Nephron progenitor cell (in vitro differentiated cells): ENCODE results near the gene SELENOV.

ENCODE experiments used
- DNase-seq: peaks from one replicate; pipeline ENCODE4 v3.0.0; 2021
- H3K27ac Mint-ChIP-seq: 2 replicates; pipeline ENCODE4 v1.8.0; 2021; ENCODE audit warnings: mild to moderate bottlenecking, moderate library complexity, mixed read lengths
- H3K27me3 Mint-ChIP-seq: 2 replicates; pipeline ENCODE4 v1.8.0; 2021; ENCODE audit warnings: mild to moderate bottlenecking, low read depth, mixed read lengths; ENCODE audit not compliant: poor library complexity
- H3K36me3 Mint-ChIP-seq: 2 replicates; pipeline ENCODE4 v1.8.0; 2021; ENCODE audit warnings: low read depth, mixed read lengths
- H3K4me1 Mint-ChIP-seq: 2 replicates; pipeline ENCODE4 v1.8.0; 2021; ENCODE audit warnings: mixed read lengths
- H3K4me3 Mint-ChIP-seq: 2 replicates; pipeline ENCODE4 v1.8.0; 2021; ENCODE audit warnings: mild to moderate bottlenecking, moderate library complexity, mixed read lengths
- H3K9me3 Mint-ChIP-seq: 2 replicates; pipeline ENCODE4 v1.8.0; 2021; ENCODE audit warnings: mild to moderate bottlenecking, moderate library complexity, mixed read lengths
- TF ChIP-seq, protein P1 (sequence below): fragments of 200-600 bp; sonication (generic); IDR thresholded peaks from 2 replicates; pipeline ENCODE4 v1.5.0; 2021; ENCODE audit warnings: antibody characterized with exemption

SELENOV gene, protein sequence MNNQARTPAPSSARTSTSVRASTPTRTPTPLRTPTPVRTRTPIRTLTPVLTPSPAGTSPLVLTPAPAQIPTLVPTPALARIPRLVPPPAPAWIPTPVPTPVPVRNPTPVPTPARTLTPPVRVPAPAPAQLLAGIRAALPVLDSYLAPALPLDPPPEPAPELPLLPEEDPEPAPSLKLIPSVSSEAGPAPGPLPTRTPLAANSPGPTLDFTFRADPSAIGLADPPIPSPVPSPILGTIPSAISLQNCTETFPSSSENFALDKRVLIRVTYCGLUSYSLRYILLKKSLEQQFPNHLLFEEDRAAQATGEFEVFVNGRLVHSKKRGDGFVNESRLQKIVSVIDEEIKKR

DNA sequence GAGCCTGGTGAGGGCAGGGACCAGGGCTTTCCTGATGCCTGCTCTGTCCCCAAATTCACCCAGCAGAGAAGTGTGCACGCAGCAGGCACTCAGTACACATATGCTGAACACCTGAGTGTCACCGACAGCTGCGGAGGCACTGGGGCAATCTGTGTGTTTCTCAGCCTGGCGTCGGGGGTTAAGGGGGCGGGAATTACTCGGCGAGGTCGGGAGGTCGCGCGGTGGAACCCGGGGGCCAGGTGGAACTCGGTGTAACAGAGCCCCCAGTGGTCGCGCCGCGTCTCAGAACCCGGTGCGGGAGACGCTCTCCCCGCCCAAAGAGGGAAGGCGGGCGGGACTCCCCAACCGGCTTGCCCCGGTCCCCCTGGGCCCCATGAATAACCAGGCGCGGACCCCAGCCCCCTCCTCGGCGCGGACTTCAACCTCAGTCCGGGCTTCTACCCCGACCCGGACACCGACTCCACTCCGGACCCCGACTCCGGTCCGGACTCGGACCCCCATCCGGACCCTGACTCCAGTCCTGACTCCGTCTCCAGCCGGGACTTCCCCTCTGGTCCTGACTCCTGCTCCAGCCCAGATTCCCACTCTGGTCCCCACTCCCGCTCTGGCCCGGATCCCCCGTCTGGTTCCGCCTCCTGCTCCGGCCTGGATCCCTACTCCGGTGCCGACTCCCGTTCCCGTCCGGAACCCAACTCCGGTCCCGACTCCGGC lies at the start of gene SELENOV:
TSS of gene SELENOV (plus strand) at position 300 of the 711 bp plus-strand sequence. CDS start at position 374, 74 bp downstream.
- Mint-ChIP-seq H3K27ac (peak within 1 kb of the TSS; percentile 48), H3K4me1 (peaks cover 42% of the 10 kb centered on the region), H3K27me3 (peaks cover 27% of the 10 kb centered on the region), H3K4me3 (peak within 1 kb of the TSS; percentile 86), H3K36me3 (peaks cover 5% of the 10 kb centered on the region), H3K9me3 (no peaks in the 10 kb centered on the region)
- TF ChIP-seq, protein P1, sequence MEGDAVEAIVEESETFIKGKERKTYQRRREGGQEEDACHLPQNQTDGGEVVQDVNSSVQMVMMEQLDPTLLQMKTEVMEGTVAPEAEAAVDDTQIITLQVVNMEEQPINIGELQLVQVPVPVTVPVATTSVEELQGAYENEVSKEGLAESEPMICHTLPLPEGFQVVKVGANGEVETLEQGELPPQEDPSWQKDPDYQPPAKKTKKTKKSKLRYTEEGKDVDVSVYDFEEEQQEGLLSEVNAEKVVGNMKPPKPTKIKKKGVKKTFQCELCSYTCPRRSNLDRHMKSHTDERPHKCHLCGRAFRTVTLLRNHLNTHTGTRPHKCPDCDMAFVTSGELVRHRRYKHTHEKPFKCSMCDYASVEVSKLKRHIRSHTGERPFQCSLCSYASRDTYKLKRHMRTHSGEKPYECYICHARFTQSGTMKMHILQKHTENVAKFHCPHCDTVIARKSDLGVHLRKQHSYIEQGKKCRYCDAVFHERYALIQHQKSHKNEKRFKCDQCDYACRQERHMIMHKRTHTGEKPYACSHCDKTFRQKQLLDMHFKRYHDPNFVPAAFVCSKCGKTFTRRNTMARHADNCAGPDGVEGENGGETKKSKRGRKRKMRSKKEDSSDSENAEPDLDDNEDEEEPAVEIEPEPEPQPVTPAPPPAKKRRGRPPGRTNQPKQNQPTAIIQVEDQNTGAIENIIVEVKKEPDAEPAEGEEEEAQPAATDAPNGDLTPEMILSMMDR: peak; percentile 34
- DNase-seq: peak; percentile 72

DNA sequence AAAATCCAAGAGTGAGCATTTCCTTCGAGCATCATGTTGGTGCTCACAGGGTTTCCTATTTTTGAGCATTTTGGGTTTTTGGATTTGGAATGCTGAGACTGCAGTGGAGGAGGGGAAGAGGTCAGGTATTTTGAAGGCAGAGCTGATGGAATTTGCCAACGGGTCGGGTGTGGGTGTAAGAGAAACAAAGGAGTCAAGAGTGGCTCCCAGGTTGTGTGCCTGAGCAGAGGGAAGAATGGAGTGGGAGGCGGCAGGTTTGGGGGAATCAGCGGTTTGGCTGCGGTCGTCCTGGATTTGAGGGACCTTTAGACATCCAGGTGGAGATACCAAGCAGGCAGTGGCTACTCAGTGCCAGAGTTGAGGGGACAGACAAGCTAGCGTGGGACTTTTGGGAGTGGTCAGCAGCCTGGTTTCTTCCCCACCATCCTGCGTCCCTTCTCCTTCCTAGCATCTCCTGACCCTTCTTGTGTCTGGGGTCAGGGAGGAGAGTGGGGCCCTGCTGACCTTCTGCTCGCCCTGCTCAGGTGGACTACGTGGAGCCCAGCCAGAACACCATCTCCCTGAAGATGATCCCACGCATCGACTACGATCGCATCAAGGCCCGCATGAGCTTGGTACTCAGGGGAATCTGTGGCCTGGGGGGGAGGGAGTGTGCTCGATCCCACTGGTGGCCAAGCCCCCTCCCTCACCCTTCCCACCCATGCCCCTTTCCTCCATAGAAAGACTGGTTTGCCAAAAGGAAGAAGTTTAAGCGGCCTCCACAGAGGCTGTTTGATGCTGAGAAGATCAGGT lies 48.8 kb upstream of the SELENOV start:
- Mint-ChIP-seq H3K27ac (peak overlapping the region; percentile 49), H3K4me1 (no peaks in the 10 kb centered on the region), H3K36me3 (peaks cover 76% of the 10 kb centered on the region), H3K4me3 (no peak overlapping the region), H3K9me3 (no peaks in the 10 kb centered on the region), H3K27me3 (no peaks in the 10 kb centered on the region)
- DNase-seq: no peak
- TF ChIP-seq, protein P1: no peak

DNA sequence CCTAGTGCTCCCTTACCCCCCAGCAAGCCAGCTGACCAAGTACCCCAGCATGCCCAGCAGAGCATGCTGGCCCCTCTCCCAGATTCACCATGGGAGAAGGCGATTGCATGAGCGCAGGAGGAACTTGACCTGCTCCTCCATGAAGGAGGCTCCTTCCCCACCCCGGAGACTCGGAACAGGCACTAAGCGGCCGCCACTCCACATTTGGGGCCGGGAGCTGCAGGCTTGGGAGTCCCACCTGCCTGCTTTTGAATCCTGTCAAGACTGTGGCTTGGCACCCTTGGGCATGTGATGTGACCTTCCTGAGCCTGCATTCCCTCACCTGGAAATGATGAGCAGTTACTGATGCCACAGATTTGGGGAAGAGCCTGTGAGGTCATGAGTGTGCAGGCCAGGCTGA lies 47.0 kb upstream of the SELENOV start:
- Mint-ChIP-seq H3K36me3 (peaks cover 76% of the 10 kb centered on the region), H3K4me1 (no peaks in the 10 kb centered on the region), H3K4me3 (no peak overlapping the region), H3K27me3 (no peaks in the 10 kb centered on the region), H3K9me3 (no peaks in the 10 kb centered on the region), H3K27ac (no peak overlapping the region)
- TF ChIP-seq, protein P1: no peak
- no peak for DNase-seq

DNA sequence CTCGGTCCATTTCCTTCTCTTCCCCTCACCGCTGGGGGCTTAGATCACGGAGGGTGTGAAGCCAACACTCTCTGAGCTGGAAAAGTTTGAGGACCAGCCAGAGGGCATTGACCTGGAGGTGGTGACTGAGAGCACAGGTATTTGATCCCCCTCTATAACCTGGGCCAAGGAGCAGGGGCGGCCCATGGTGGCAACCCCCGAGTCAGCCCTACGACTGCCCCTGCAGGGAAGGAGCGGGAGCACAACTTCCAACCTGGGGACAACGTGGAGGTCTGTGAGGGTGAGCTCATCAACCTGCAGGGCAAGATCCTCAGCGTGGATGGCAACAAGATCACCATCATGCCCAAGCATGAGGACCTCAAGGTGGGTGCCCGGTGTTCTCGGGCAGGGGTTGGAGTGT lies 45.9 kb upstream of the SELENOV start:
- no peak overlapping the region for H3K27ac Mint-ChIP-seq

DNA sequence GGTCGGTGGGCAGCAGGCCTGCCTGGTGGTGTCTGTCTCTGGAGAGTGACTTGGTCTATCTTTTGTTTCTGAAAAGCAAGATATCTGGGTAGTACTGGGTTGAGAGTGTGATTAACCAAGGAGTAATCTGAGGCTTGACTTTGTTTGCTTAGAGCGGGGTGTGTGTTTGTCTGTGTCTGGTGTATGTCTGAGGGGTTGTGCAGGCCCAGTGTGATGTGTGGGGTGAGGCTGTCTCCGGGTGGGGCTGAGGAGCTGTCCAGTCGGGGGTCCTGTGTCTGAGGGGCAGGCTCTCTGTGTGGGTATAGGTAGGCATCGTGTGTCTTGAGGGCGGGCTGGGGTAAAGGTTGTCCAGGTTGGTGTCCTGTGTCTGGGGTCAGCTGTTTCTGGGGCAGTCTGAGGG lies 45.4 kb upstream of the SELENOV start:
- H3K27me3 Mint-ChIP-seq: no peaks in the 10 kb centered on the region
- TF ChIP-seq, protein P1: no peak
- H3K4me1 Mint-ChIP-seq: no peaks in the 10 kb centered on the region
- peak overlapping the region; percentile 70 for H3K27ac Mint-ChIP-seq
- DNase-seq: no peak
- H3K4me3 Mint-ChIP-seq: no peak overlapping the region
- H3K9me3 Mint-ChIP-seq: no peaks in the 10 kb centered on the region
- H3K36me3 Mint-ChIP-seq: peaks cover 70% of the 10 kb centered on the region

More for the DNA sequence above, 45.9 kb upstream of the SELENOV start:
- no peak overlapping the region for H3K4me3 Mint-ChIP-seq
- no peaks in the 10 kb centered on the region for H3K9me3 Mint-ChIP-seq
- no peaks in the 10 kb centered on the region for H3K4me1 Mint-ChIP-seq
- TF ChIP-seq, protein P1: no peak
- H3K27me3 Mint-ChIP-seq: no peaks in the 10 kb centered on the region
- no peak for DNase-seq
- H3K36me3 Mint-ChIP-seq: peaks cover 66% of the 10 kb centered on the region
